Jurkat, Clone E6-1 (cell line): ENCODE measurements around the gene THAP10.

Source experiments
- DNase-seq: peaks from one replicate; pipeline ENCODE4 v3.0.0-alpha.2; 2011; ENCODE audit warnings: low read depth, low spot score
- H3K4me3 ChIP-seq: 2 replicates; pipeline ENCODE4 v1.5.1; 2011; ENCODE audit warnings: mild to moderate bottlenecking, low read length, control low read depth, moderate library complexity

Gene THAP10

DNA sequence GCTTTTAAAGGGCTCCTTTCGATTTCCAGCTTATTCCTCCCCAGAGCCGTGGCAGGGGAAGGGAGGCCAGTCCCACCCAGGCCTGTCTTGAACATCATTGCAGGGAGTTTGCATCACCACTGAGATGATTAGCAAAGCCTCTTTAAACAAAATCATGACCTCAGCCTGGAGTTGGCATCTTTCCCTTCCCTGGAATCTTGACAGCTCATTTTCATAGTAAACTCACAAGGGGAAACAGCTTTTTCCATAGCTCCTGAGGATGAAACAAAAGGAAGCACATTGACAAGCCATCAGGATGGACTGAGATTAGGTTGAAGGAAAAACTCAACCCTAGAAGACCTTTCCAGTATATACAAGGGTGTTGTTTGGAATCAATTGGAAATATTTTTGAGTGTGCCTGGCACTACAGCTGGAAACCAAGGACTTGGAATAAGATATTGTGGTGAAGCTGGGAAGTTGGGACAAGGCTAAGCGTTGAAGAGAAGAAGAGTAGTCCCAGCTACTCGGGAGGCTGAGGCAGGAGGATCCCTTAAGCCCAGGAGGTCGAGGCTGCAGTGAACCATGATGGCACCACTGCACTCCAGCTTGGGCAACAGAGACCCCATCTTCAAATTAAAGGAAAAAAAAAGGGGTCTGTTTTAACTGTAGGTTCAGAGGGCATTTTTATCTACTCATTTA lies 35.2 kb downstream of the THAP10 start:
- H3K4me3 ChIP-seq = no peak overlapping the region
- DNase-seq = no peak

DNA sequence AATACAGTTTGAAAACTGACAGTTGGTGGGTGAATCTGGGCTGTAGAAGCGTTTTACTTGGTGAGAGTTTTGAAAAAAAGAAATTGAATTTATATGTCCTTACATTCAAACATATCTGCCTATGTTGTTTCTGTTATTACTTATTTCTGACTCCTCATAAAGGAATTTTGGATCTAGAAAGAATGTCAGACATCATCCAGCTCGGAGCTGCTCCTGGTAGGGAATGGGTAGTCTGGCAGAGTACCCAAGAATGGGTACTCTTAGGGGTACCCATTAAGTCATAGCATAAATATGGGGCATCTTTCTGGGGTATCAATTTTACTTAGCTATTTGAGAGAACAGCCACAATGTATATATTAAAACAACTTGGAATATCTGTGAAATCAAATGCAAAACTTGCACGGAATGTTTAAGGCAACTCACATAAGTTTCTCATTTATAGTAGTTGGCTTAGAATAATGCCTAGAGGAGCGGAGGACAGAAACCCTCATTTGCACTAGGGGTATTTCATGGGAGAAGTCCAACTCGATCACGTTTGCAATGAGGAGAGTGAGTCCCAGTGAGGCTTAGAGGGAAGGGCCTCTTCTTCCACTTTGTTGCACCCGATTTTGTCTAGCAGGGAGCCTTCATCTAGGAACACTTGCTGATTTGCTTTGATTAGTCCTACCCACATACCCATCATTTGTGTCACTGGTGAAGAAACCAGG lies 35.9 kb downstream of the THAP10 start:
- no peak overlapping the region for H3K4me3 ChIP-seq

DNA sequence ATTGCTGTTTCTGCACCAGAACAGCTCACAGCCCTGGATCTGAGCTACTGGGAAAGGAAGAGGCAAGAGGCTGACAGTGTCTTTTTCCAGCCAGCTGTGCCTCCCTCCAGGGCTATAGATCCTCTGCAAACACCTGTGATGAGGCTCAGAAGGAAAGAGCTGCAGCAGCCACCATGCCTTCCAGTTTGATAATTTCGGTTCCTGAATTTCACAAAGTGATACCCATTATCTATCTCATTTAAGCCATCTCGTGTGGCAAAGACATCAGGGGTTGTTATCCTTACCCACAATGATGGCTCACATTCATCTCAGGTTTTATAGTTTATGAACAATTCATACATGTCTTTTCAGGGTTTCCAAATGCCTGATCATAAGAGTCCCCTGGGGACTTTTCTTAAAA lies 36.5 kb downstream of the THAP10 start:
- no peak for DNase-seq
- H3K4me3 ChIP-seq = no peak overlapping the region

More for the DNA sequence above, 35.9 kb downstream of the THAP10 start:
- no peak for DNase-seq

DNA sequence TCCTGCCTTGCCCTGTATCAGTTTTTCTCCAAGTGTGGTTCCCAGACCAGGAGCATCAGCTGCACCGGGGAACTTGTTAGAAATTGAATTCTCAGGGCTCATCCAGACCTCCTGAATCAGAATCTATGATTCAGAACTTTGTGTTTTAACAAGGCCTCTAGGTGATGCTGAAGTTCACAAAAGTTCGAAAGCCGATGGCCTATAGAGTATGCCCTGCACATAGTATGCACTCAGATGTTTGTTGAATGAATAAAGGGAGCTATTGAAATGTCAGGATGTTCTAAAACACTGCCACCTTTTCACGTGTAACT lies 37.6 kb downstream of the THAP10 start:
- H3K4me3 ChIP-seq = peak overlapping the region; percentile 54
- DNase-seq = no peak

DNA sequence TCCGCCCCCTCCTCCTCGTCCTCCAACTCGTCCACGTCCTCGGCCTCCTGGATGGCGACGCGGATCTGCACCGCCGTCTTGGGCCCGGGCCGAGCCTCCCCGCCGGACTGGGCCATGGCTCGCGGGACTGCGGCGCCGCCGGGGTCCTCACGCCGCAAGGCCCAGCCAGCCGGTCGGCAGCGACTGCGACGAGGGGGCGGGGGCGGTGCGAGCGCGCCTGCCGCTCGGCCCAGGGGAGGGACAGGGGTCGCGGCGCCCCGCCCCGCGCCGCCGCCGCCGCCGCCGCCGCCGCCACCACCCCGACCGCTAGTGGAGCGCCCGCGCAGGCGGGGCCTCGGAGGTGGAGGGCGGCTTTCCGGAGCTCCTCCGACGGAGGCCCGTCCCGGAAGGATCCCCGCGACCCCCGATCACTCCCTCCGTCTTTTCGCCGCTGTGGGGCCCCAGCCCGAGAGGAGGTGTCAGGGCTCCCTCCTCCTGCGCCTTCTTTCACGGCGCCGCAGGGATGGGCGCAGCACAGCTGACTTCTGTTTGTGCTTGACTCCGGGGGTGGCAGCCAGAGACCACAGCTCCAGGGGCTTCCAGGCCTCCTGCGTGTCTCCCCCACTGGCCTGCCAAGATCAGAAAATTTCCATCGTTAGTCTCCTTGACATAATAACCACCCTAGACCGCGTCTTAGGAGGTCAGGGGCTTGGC lies 38.1 kb downstream of the THAP10 start, which contains the start of gene LARP6:
LARP6 (minus strand) TSS at position 185 of the 693 bp plus-strand sequence; CDS start at position 116, 69 bp downstream.
- peak within 1 kb of the TSS; percentile 54 for H3K4me3 ChIP-seq
- DNase-seq = no peak

DNA sequence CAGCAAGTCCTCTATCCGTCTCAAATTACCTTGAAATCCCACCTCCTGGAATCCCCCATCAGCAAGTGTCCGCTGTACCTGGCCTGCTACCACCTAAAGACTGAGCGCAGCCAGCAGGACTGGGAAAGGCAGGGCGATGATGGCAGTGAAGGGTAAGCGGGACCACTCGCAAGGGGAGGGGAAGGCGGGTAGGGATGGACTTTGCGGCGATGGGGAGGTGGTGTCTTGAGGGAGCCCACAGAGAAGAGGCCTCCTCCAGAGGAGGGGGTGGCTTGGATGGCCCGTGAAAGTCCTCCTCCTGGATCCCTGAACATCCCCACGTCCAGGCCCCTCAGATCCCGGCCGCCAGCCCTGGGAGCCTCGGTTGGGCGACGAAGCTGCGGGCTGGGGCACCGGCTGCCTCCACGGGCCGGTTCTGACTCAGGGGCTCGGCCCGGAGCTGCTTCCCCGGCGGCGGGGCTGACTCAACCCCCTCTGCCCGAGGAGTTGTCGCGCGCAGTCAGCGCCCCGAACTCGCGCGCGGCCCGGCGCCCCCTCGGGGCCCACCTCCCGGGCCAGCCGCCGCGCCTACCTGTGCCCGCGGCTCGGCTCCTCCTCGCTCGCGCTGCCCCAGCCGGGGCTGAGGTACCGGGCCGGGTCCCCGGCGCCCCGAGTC lies 38.8 kb downstream of the THAP10 start:
- no peak for DNase-seq

DNA sequence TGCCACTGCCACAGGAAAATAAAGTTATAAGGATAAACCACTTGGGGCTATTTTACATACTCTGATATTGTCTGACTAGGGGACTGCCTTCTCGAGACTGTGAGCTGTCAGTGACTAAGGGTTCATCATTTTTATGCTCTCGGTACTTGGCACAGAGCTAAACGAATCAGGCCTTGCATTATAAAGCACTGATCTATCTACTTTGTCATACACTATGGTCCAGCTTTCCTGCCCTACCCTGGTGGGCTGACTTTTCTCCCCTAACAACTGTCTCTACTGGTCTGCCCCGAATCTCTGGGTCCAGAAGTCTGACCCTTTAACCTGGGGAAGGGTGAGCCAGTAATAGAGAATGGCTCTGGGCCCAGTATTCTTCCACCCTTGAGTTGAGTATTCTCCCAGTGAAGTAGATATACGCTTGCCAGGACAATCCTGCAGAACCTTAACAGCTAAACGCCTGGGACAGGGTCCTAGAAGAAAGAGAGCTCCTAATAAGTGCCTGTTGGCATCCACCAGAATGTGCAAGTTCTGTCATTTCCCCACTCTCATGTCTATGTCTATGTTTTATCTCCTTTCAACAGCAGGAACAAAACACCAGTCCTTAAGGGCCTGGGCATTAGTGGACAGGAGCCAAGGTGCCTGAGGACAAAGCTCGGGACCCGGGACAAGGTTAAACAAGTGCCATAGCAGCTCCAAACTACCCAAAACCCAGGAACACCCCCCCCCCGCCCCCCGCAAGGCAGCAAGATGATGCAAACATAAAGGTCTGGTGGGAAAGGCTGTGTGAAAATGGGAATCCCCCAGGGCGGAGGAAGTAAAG lies 39.5 kb downstream of the THAP10 start:
- no peak overlapping the region for H3K4me3 ChIP-seq
- no peak for DNase-seq

More for the DNA sequence above, 38.8 kb downstream of the THAP10 start:
- H3K4me3 ChIP-seq = peak overlapping the region; percentile 48

DNA sequence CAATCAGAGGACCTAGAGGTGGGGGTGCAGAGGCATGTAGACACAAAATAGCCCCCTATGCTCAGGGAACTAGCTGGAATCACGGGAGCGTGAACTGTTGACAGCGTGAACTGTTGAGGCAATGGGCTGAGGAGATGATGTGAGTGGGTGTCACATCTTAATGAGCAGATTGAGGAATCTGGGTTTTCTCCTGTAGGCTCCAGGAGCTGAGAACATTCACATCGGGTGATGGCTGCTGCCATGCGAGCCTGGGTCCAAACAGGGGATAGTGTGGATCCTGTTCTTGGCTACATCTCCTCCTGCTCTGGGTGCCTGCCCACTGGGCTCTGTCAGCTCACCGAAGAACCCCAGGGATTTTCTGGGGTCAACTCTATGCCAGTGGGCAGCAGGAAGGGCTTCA lies 40.3 kb downstream of the THAP10 start:
- DNase-seq = no peak
- H3K4me3 ChIP-seq = no peak overlapping the region

DNA sequence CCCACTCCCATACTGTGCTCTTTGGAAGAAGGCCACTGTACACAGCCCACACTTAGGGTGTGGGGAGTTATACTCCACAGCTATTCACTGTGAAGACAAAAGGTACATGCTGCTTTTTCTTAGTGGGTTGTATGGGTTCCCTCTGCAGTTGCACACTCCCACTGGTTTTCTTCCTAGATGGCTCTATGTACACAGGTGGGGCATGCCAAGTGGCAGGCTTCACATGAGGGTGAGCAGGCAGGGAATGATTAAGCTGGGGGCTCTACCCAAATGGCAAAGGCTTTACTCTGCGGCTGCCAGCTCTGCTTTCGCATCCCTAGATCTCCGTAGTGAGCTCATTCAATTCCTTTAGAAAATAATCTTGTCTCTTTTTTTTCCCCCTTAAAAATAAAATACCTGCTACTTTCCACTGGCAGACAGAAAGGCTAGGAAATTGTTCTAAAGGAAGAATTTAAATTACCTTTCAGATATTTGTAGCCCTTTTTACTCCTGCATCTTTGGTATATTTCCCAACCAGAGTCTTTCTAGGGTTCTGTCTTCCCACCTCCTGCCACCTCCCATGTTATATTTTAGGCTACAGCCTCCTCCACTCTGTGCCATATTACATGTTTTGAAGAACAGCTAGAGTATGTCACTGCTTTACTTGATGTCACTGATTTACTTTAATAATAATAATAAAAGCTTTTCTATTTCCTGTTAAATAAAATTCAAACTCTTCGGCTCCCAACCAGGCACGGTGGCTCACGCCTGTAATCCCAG lies 46.5 kb downstream of the THAP10 start:
- H3K4me3 ChIP-seq = no peak overlapping the region
- no peak for DNase-seq

DNA sequence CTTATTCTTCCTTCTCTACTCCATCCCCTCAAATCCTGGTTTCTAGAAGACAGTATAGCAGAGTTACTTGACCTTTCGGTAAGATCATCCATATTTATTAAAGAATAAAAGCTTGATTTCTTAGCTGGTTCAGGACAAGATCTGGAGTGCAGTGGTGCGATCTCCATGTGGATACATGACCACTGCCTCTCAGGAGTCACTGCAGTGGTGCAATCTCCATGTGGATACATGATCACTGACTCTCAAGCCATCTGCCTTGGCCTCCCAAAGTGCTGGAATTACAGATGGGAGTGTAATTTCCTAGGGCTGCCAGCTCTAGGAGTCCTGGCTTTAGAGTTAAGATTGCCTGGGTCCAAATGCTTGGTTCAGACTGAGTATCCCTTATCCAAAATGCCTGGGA lies 54.8 kb downstream of the THAP10 start:
- no peak for DNase-seq
- no peak overlapping the region for H3K4me3 ChIP-seq

DNA sequence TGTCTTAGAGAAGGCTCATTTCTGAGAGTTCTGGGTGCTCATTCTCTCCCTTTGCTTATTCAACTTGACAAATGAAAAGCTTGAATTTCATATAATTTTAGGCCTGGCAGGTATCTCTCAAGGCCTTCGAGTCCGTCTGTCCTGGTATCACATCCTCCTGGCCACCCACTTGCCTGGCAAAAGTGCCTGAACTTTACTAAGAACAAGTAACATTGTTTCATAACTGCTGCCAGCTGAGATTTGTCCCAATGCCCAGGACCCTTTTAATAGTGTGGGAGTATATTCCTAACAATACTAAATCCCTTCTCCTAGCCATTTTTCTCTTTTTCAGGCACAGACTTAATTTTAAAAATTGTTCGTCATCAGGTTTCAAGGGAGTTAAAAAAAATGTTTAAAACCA lies 56.4 kb downstream of the THAP10 start:
- no peak for DNase-seq
- H3K4me3 ChIP-seq = no peak overlapping the region

DNA sequence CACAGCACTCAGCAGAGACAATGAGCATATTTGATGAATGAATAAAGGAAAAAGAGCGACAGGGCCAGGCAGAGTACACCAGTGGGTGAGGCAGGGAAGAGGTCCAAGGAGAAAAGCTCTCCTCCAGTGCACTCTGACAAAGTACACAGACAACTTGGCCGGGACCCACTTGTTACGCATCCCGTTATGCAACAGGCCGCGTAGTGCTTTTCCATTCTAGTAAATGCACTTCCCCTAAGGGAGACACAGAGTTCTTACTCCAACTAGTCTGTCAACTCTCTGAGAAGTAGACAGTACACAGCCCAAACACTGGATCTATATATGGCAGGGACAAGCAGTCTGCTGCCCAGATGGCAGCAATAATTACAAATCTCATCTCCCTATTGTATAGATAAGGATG lies 56.8 kb downstream of the THAP10 start:
- H3K4me3 ChIP-seq = no peak overlapping the region
- DNase-seq = no peak

DNA sequence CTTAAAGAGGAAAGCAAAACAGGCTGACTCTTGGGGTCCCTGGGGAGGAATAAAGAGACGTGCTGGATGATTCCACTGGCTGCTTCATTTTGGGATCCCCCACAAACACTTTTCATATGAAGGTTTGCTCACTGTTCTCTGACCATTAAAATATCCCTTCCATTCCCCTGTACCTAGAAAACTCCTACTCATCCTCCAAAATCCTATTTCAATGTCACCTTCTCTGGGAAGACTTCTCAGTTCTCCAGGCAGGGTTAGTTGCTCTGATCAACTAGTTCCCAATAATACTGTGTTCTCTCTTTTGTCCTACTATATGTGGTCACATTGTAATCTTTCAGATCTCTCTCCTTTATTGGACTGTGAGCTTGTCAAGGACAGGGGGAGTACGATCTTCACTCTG lies 57.2 kb downstream of the THAP10 start:
- no peak for DNase-seq
- H3K4me3 ChIP-seq = no peak overlapping the region

DNA sequence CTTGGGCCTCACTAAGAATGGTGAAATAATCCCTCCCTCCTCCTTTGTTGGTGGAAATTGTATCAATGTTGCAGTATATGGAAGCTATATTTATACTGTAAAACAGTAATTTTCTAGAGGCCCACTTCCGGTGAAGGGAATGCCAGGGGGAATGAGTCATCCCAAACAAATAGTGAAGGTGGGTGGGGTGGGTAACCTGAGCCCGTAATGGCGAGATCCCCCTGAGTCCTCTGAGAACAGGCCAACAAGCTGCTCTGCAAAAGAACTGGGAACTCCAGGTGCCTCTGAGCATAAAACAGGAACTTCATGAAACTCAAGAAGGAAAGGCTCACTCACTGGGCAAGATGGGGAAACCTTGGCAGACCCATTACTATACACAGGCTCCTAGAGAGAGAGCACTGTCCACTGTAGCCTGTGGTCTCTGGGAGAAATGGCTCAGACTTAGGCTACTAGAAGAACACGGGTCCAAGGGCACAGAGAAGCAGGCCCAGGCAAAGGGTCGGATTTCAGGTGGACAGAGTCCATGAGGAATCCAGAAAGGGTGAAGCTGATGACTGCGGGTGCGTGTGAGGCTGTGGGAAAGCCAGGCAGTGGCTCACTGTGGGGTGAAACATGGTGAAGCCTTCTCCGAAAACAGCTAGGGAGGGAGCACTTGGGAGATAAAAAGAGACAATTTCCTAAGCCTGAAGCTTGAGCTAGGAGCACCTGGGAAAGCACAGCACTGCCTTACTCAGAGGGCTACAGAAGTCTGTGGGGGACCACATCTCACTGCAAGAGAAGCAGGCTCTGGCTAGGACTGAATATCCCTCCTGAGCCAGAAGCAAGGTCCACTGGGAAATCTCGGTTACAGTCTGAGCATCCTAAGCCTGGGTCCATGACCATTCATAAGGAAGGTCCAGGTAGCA lies 58.1 kb downstream of the THAP10 start:
- H3K4me3 ChIP-seq = no peak overlapping the region
- DNase-seq = no peak

DNA sequence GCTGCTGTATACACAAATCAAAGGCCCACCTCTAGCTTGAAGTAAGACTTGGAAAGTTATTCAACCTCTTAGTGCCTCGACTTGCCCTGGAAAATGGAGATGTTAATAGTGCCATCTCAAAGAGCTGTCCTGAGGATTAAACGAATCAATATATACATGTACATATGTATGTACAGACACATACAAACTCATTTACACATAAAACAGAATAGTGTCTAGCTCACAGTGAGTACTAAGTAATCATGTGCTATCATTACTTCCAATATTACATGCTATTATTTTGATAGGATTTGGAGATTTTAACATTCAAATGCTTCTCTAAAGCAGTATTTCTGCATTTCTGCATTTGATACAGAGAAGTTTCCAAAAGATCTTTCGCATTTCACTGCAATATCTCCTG lies 58.8 kb downstream of the THAP10 start:
- DNase-seq = no peak
- H3K4me3 ChIP-seq = no peak overlapping the region

DNA sequence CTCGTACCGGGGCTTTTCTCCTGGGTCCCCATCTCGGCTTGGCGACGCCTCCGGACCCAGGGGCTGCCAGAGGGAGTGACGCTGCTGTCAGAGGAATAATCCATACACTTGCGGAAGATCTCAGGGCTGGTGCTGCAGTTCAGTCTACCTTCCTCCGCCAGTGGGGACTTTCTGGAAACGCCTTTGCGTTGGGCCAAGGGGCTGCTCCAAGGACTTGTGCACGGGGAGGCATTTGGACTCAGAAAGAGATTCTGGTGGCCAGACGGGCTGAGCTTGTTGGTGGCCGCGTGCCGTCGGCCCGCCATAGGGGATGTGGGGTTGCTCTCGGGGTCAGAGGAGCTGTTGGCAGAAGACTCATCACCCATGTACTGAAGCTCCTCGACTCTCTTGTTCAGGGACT lies 60.1 kb downstream of the THAP10 start:
- no peak overlapping the region for H3K4me3 ChIP-seq
- no peak for DNase-seq
